Keratinocyte (primary cell): ENCODE measurements around the gene PGAM2. TPM values are rescaled to one million over a fixed set of nuclear protein-coding genes. Genes with fewer than 3 reads are reported as not detected.

Experiments
- DNase-seq: peaks from one replicate; pipeline ENCODE4 v3.0.0-alpha.2; 2011; ENCODE audit warnings: low read depth, missing footprints, low spot score
- FAIRE-seq: peaks from 2 replicates; lab custom pipeline; 2011; peaks lifted over from hg19 to GRCh38; lab: Jason Lieb, UNC
- H2AFZ ChIP-seq: 2 replicates; pipeline ENCODE4 v1.6.0; 2012; ENCODE audit warnings: low read length, control low read depth, inconsistent platforms; ENCODE audit not compliant: control insufficient read depth
- H3K27ac ChIP-seq: 2 replicates; pipeline ENCODE4 v1.5.1; 2011; ENCODE audit warnings: low read length; ENCODE audit not compliant: control insufficient read depth, insufficient read depth
- H3K27me3 ChIP-seq: 3 replicates; pipeline ENCODE4 v1.6.0; 2011; ENCODE audit warnings: low read length; ENCODE audit not compliant: control insufficient read depth, insufficient read depth; ENCODE audit errors: extremely low read depth
- H3K36me3 ChIP-seq, 2 experiments: 2 replicates in 1 of 2; 3 replicates in 1 of 2; pipeline ENCODE4 v1.5.1; 2011; ENCODE audit warnings: low read length in 2 of 2, mild to moderate bottlenecking in 1 of 2; ENCODE audit not compliant: control insufficient read depth in 2 of 2, insufficient read depth in 2 of 2; ENCODE audit errors: extremely low read depth in 1 of 2
- H3K4me1 ChIP-seq: 3 replicates; pipeline ENCODE4 v1.5.1; 2011; ENCODE audit warnings: low read length; ENCODE audit not compliant: control insufficient read depth, insufficient read depth; ENCODE audit errors: extremely low read depth
- H3K4me2 ChIP-seq: 3 replicates; pipeline ENCODE4 v1.6.0; 2011; ENCODE audit warnings: low read depth, low read length; ENCODE audit not compliant: control insufficient read depth, insufficient read depth; ENCODE audit errors: extremely low read depth
- H3K4me3 ChIP-seq, 3 experiments: fragments of 200-600 bp in 1 of 3; sonication (generic) in 1 of 3; 2 replicates in 2 of 3; 3 replicates in 1 of 3; pipeline ENCODE4 v1.5.1; 2011 to 2016; ENCODE audit warnings: low read length in 3 of 3, mild to moderate bottlenecking in 3 of 3, control low read depth in 2 of 3, inconsistent platforms in 1 of 3, low read depth in 1 of 3, mixed read lengths in 1 of 3, mixed run types in 1 of 3, moderate library complexity in 1 of 3; ENCODE audit not compliant: control insufficient read depth in 2 of 3, insufficient read depth in 2 of 3; ENCODE audit errors: extremely low read depth in 1 of 3
- H3K79me2 ChIP-seq: 2 replicates; pipeline ENCODE4 v1.6.0; 2012; ENCODE audit warnings: low read length; ENCODE audit not compliant: control insufficient read depth, insufficient read depth
- H3K9ac ChIP-seq: 3 replicates; pipeline ENCODE4 v1.6.0; 2011; ENCODE audit warnings: low read length; ENCODE audit not compliant: control insufficient read depth, insufficient read depth; ENCODE audit errors: extremely low read depth
- H3K9me1 ChIP-seq: 3 replicates; pipeline ENCODE4 v1.6.0; 2011; ENCODE audit warnings: low read length; ENCODE audit not compliant: control insufficient read depth, insufficient read depth; ENCODE audit errors: extremely low read depth
- H3K9me3 ChIP-seq: 2 replicates; pipeline ENCODE4 v1.5.1; 2012; ENCODE audit warnings: low read depth, low read length; ENCODE audit not compliant: control insufficient read depth
- H4K20me1 ChIP-seq: 3 replicates; pipeline ENCODE4 v1.6.0; 2011; ENCODE audit warnings: low read length; ENCODE audit not compliant: control insufficient read depth, insufficient read depth; ENCODE audit errors: extremely low read depth
- CTCF ChIP-seq, 3 experiments: IDR thresholded peaks in 1 of 3; conservative IDR thresholded peaks in 1 of 3; optimal IDR thresholded peaks in 1 of 3; 2 replicates in 2 of 3; 3 replicates in 1 of 3; pipeline versions ENCODE3 to v1.5.1; 2011; ENCODE audit warnings: low read length in 3 of 3, mild to moderate bottlenecking in 3 of 3, moderate library complexity in 2 of 3, control low read depth in 1 of 3, inconsistent platforms in 1 of 3; ENCODE audit not compliant: insufficient read depth in 2 of 3; ENCODE audit errors: extremely low read depth in 1 of 3
- EZH2 ChIP-seq: IDR thresholded peaks from one replicate; pipeline ENCODE4 v1.6.1; 2012; ENCODE audit warnings: inconsistent platforms, mild to moderate bottlenecking, low read length, moderate library complexity
- dilution Hi-C: fragments of 300-500 bp; cut with MboI; formaldehyde crosslinking; loops from one replicate; pipeline ENCODE4 v1.7.0; 2020; ENCODE audit warnings: low sequenced_read_pairs; ENCODE audit not compliant: extremely low pct_ligation_motif_present
- polyA plus RNA-seq, 5 experiments: library from polyadenylated mRNA; depleted of rRNA in 3 of 5; stranded (reverse) in 3 of 5; stranded (forward) in 1 of 5; unstranded in 1 of 5; fragments of >200 nt; gene quantifications; 1 replicate in 1 of 5; 2 replicates in 3 of 5; 3 replicates in 1 of 5; pipeline versions ENCODE4 v1.2.1 to v1.2.3, GENCODE V29; 2011 to 2012; ENCODE audit warnings: missing spikeins in 2 of 5, low read depth in 1 of 5, low replicate concordance in 1 of 5

PGAM2 gene
- polyA plus RNA-seq, 1 donor (not counting 4 experiments of a cell fraction or from before 2014, with no cell fraction given), result not detected

GRCh38 chr7:44045226-44046014 is 19.9 kb downstream of the PGAM2 start:
- peak overlapping the region; percentile 69 for H2AFZ ChIP-seq
- H3K27me3 ChIP-seq, result no peaks in the 10 kb centered on the region
- FAIRE-seq (no peak), DNase-seq (no peak)
- H4K20me1 ChIP-seq, result peaks cover 10% of the 10 kb centered on the region
- H3K79me2 ChIP-seq, result peaks cover 53% of the 10 kb centered on the region
- no peaks in the 10 kb centered on the region for H3K9me1 ChIP-seq
- peaks cover 15% of the 10 kb centered on the region for H3K4me1 ChIP-seq
- peak overlapping the region; percentile 84 for H3K4me2 ChIP-seq
- peak overlapping the region; percentile 59 for H3K27ac ChIP-seq
- H3K4me3 ChIP-seq, result peak overlapping the region; percentile 87 to 99 (median 98)
- peak overlapping the region; percentile 80 for H3K9ac ChIP-seq
- peaks cover 12 to 18% of the 10 kb centered on the region in 2 experiments for H3K36me3 ChIP-seq
- dilution Hi-C loops, result no loop called here
- no peaks in the 10 kb centered on the region for H3K9me3 ChIP-seq
- TF ChIP-seq EZH2 (no peak), CTCF (optimal IDR thresholded peaks at IDR 0.05 in 1 of 3, IDR thresholded peaks at IDR 0.05 in 1 of 3, conservative IDR thresholded peaks at IDR 0.05 in 1 of 3; ENCODE audit: extremely low read depth in 1 of 3, insufficient read depth in 2 of 3, low read length in 3 of 3) (no peak)

DNA sequence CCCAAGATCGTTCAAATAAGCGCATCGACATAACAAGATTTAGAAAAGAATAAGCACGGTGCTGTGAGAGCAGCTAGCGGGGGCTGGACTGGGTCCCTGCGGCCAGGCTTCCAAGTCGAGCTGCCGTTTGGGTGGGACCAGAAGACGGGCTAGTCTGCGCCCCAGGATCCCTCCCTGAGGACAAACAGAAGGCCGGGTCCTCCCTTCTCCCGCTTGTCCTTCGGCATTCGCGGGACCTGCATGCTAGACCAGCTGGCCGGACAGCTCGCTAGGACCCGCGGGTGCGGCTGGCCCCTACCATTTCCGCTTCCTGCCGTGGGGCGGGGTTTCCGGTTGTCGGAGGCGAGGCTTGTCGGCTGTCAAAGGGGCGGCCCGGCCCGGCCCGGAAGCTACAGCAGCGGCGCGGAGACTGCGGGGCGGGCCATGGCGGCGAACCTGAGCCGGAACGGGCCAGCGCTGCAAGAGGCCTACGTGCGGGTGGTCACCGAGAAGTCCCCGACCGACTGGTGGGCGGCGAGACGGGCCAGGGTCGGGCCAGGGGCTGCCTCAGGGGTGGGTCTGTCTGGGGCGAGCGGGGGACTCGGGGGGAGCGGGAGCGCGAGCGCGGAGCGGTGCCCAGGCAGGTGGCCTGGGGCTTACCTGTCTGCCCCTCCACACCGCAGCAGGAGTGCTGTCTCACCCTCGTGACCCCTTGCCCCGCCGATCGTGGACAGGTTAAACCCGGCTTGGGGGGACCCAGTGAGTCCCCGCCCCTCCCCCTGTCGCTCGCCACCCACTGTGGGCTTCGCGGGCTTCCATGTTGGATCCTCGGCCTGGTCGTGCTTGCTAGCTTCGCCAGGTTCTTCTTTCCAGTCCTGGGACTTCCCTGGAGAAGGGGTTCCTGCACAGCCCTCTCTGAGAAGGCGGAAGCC is 20.8 kb downstream of the PGAM2 start, which contains the start of gene DBNL:
DBNL (plus strand) TSS at position 388 of the 911 bp plus-strand sequence; CDS start at position 424, 36 bp downstream.
- H3K9me3 ChIP-seq, result no peaks in the 10 kb centered on the region
- dilution Hi-C loops, result no loop called here
- no peaks in the 10 kb centered on the region for H3K9me1 ChIP-seq
- H3K27ac ChIP-seq, result peak within 1 kb of the TSS; percentile 70
- peaks cover 46% of the 10 kb centered on the region for H3K79me2 ChIP-seq
- FAIRE-seq (no peak), DNase-seq (no peak)
- TF ChIP-seq EZH2 (no peak), CTCF (optimal IDR thresholded peaks at IDR 0.05 in 1 of 3, IDR thresholded peaks at IDR 0.05 in 1 of 3, conservative IDR thresholded peaks at IDR 0.05 in 1 of 3; ENCODE audit: extremely low read depth in 1 of 3, insufficient read depth in 2 of 3, low read length in 3 of 3) (no peak)
- H2AFZ ChIP-seq, result peak within 1 kb of the TSS; percentile 95
- H3K4me1 ChIP-seq, result peaks cover 15% of the 10 kb centered on the region
- H3K27me3 ChIP-seq, result no peaks in the 10 kb centered on the region
- peak within 1 kb of the TSS; percentile 80 for H3K9ac ChIP-seq
- H3K36me3 ChIP-seq, result peaks cover 3 to 11% of the 10 kb centered on the region in 2 experiments
- peak within 1 kb of the TSS; percentile 84 for H3K4me2 ChIP-seq
- H3K4me3 ChIP-seq, result peak within 1 kb of the TSS; percentile 87 to 99 (median 98)
- H4K20me1 ChIP-seq, result peaks cover 6% of the 10 kb centered on the region
